H1 (cell line): ENCODE measurements around the gene C19orf25. TPM values are rescaled to one million over a fixed set of nuclear protein-coding genes. Genes with fewer than 3 reads are reported as not detected.

Experiments used
- CTCF ChIA-PET: fragments of 300-600 bp; sonication (Branson Sonifier 250); formaldehyde crosslinking; loops from one replicate; lab custom pipeline; 2021; ENCODE audit not compliant: partially characterized antibody; lab: Charles Lee
- POLR2A ChIA-PET: fragments of 300-600 bp; sonication (Branson Sonifier 250); formaldehyde crosslinking; loops from one replicate; lab custom pipeline; 2021; ENCODE audit warnings: inconsistent platforms; ENCODE audit not compliant: partially characterized antibody; lab: Charles Lee
- DNase-seq, 2 experiments: peaks; one replicate each; pipeline versions ENCODE4 v3.0.0 to v3.0.0-alpha.2; 2010 to 2022; ENCODE audit warnings: low spot score in 2 of 2, low read depth in 1 of 2, mixed read lengths in 1 of 2
- FAIRE-seq: peaks from 2 replicates; lab custom pipeline; 2011; peaks lifted over from hg19 to GRCh38; lab: Jason Lieb, UNC
- H2AFZ ChIP-seq: 2 replicates; pipeline ENCODE4 v1.8.1; 2012; ENCODE audit warnings: low read length, inconsistent platforms
- H2AK5ac ChIP-seq: 2 replicates; pipeline ENCODE4 v1.6.1; 2013; ENCODE audit warnings: low read depth, low read length
- H2BK120ac ChIP-seq: replicated peaks from 2 replicates; pipeline ENCODE3; 2013; ENCODE audit warnings: low read depth, low read length, inconsistent platforms
- H2BK12ac ChIP-seq: 2 replicates; pipeline ENCODE4 v1.6.1; 2013; ENCODE audit warnings: low read depth, low read length
- H2BK15ac ChIP-seq: 2 replicates; pipeline ENCODE4 v1.6.1; 2013; ENCODE audit warnings: low read length
- H2BK20ac ChIP-seq: 2 replicates; pipeline ENCODE4 v1.6.1; 2013; ENCODE audit warnings: low read length
- H2BK5ac ChIP-seq: 2 replicates; pipeline ENCODE4 v1.6.1; 2013; ENCODE audit warnings: low read depth, low read length
- H3K14ac ChIP-seq: 2 replicates; pipeline ENCODE4 v1.6.1; 2013; ENCODE audit warnings: inconsistent platforms; ENCODE audit not compliant: insufficient read length
- H3K18ac ChIP-seq: 2 replicates; pipeline ENCODE4 v1.6.1; 2013; ENCODE audit warnings: low read length; ENCODE audit errors: extremely low read depth
- H3K23ac ChIP-seq: 2 replicates; pipeline ENCODE4 v1.6.1; 2013; ENCODE audit warnings: inconsistent platforms; ENCODE audit not compliant: insufficient read length
- H3K23me2 ChIP-seq: 2 replicates; pipeline ENCODE4 v1.6.1; 2013; ENCODE audit warnings: low read depth, low read length
- H3K27ac ChIP-seq: 2 replicates; pipeline ENCODE4 v1.6.1; 2011; ENCODE audit warnings: low read depth, low read length, inconsistent platforms
- H3K27me3 ChIP-seq, 4 experiments: replicated peaks in 1 of 4; 1 replicate in 1 of 4; 2 replicates in 3 of 4; pipeline versions ENCODE4 v1.6.1 to v1.8.1; 2011 to 2013; ENCODE audit warnings: low read length in 3 of 4, mild to moderate bottlenecking in 3 of 4, inconsistent platforms in 2 of 4, mixed read lengths in 2 of 4, moderate library complexity in 1 of 4; ENCODE audit not compliant: control insufficient read depth in 3 of 4, insufficient read depth in 3 of 4; ENCODE audit errors: extremely low read depth in 1 of 4
- H3K36me3 ChIP-seq, 4 experiments: 2 replicates each; pipeline versions ENCODE4 v1.6.1 to v1.8.1; 2011 to 2013; ENCODE audit warnings: mild to moderate bottlenecking in 4 of 4, low read length in 3 of 4, moderate library complexity in 2 of 4, control low read depth in 1 of 4, inconsistent platforms in 1 of 4; ENCODE audit not compliant: insufficient read depth in 4 of 4, control insufficient read depth in 2 of 4
- H3K4ac ChIP-seq: replicated peaks from 2 replicates; pipeline ENCODE3; 2013; ENCODE audit warnings: low read length, low read depth, mixed read lengths, inconsistent platforms; ENCODE audit not compliant: insufficient read length
- H3K4me1 ChIP-seq, 4 experiments: replicated peaks in 1 of 4; 1 replicate in 1 of 4; 2 replicates in 3 of 4; pipeline versions ENCODE4 v1.6.1 to v1.8.1; 2011 to 2013; ENCODE audit warnings: low read length in 3 of 4, inconsistent platforms in 2 of 4, mixed read lengths in 1 of 4; ENCODE audit not compliant: insufficient read depth in 4 of 4, control insufficient read depth in 3 of 4
- H3K4me2 ChIP-seq, 2 experiments: 2 replicates each; pipeline versions ENCODE4 v1.6.1 to v1.8.1; 2011 to 2013; ENCODE audit warnings: low read depth in 2 of 2, low read length in 2 of 2, control low read depth in 1 of 2, inconsistent platforms in 1 of 2, mild to moderate bottlenecking in 1 of 2; ENCODE audit not compliant: insufficient read depth in 1 of 2
- H3K4me3 ChIP-seq, 4 experiments: fragments of 200-600, 300-600 bp in 1 of 4; sonication (generic), shearing (Covaris generic), sonication (Bioruptor Twin) in 1 of 4; 2 replicates each; pipeline versions ENCODE4 v1.5.1 to v1.8.1; 2011 to 2016; ENCODE audit warnings: low read length in 4 of 4, low read depth in 3 of 4, control low read depth in 2 of 4, inconsistent platforms in 2 of 4, mild to moderate bottlenecking in 2 of 4, mixed read lengths in 1 of 4, moderate library complexity in 1 of 4; ENCODE audit not compliant: insufficient read depth in 2 of 4; ENCODE audit errors: extremely low read depth in 1 of 4
- H3K56ac ChIP-seq: replicated peaks from 2 replicates; pipeline ENCODE3; 2013; ENCODE audit warnings: low read depth, mild to moderate bottlenecking, mixed read lengths, low read length, inconsistent platforms; ENCODE audit not compliant: insufficient read length
- H3K79me1 ChIP-seq: 2 replicates; pipeline ENCODE4 v1.6.1; 2013; ENCODE audit warnings: low read depth, low read length, control low read depth
- H3K79me2 ChIP-seq, 2 experiments: 2 replicates each; pipeline versions ENCODE4 v1.6.1 to v1.8.1; 2012 to 2013; ENCODE audit warnings: low read length in 2 of 2, mild to moderate bottlenecking in 2 of 2, inconsistent platforms in 1 of 2; ENCODE audit not compliant: insufficient read depth in 2 of 2, control insufficient read depth in 1 of 2
- H3K9ac ChIP-seq, 4 experiments: replicated peaks in 1 of 4; 1 replicate in 1 of 4; 2 replicates in 3 of 4; pipeline versions ENCODE4 v1.6.1 to v1.8.1; 2011 to 2013; ENCODE audit warnings: low read depth in 3 of 4, low read length in 3 of 4, control low read depth in 2 of 4, mild to moderate bottlenecking in 2 of 4, moderate library complexity in 2 of 4, inconsistent platforms in 1 of 4; ENCODE audit errors: extremely low read depth in 1 of 4
- H3K9me3 ChIP-seq, 2 experiments: 2 replicates each; pipeline versions ENCODE4 v1.6.1 to v1.8.1; 2012 to 2013; ENCODE audit warnings: mild to moderate bottlenecking in 2 of 2, moderate library complexity in 2 of 2, control low read depth in 1 of 2, inconsistent platforms in 1 of 2, low read depth in 1 of 2, low read length in 1 of 2, mixed read lengths in 1 of 2; ENCODE audit not compliant: insufficient read depth in 2 of 2
- H4K20me1 ChIP-seq, 2 experiments: replicated peaks in 1 of 2; 2 replicates each; pipeline versions ENCODE3 to v1.8.1; 2011 to 2013; ENCODE audit warnings: inconsistent platforms in 2 of 2, low read length in 2 of 2, mild to moderate bottlenecking in 1 of 2; ENCODE audit not compliant: insufficient read depth in 2 of 2, control insufficient read depth in 1 of 2
- H4K5ac ChIP-seq: 2 replicates; pipeline ENCODE4 v1.6.1; 2013; ENCODE audit warnings: low read length, low read depth, mixed read lengths, inconsistent platforms; ENCODE audit not compliant: insufficient read length
- H4K8ac ChIP-seq: 2 replicates; pipeline ENCODE4 v1.8.0; 2013; ENCODE audit warnings: mild to moderate bottlenecking, moderate library complexity, low read length, inconsistent platforms; ENCODE audit not compliant: insufficient read depth; ENCODE audit errors: extremely low read depth
- H4K91ac ChIP-seq: replicated peaks from 2 replicates; pipeline ENCODE3; 2013; ENCODE audit warnings: low read length, mixed read lengths, inconsistent platforms; ENCODE audit not compliant: insufficient read length
- BCL11A ChIP-seq, 2 experiments: IDR thresholded peaks; one replicate each; pipeline ENCODE4 v1.6.1; 2011; ENCODE audit warnings: low read depth in 2 of 2, low read length in 2 of 2, mild to moderate bottlenecking in 2 of 2
- HDAC2 ChIP-seq, 2 experiments: fragments of 300-600 bp in 1 of 2; sonication (generic) in 1 of 2; IDR thresholded peaks; 2 replicates each; pipeline ENCODE4 v1.6.1; 2011 to 2012; ENCODE audit warnings: low read depth in 2 of 2, low read length in 2 of 2, mild to moderate bottlenecking in 2 of 2, moderate library complexity in 2 of 2, borderline replicate concordance in 1 of 2, inconsistent platforms in 1 of 2
- KDM1A ChIP-seq: fragments of 200-600, 300-600 bp; sonication (generic); IDR thresholded peaks from 2 replicates; pipeline ENCODE4 v1.7.1; 2016; ENCODE audit warnings: mild to moderate bottlenecking, low read length, borderline replicate concordance
- POU5F1 ChIP-seq: IDR thresholded peaks from 2 replicates; pipeline ENCODE4 v1.6.1; 2011; ENCODE audit warnings: low read depth, mild to moderate bottlenecking, low read length, moderate library complexity
- SRF ChIP-seq: IDR thresholded peaks from 2 replicates; pipeline ENCODE4 v1.6.1; 2011; ENCODE audit warnings: mild to moderate bottlenecking, low read depth, low read length, moderate library complexity
- WGBS, 2 experiments: shearing (Covaris generic) in 1 of 2; methylation state at CpG; one replicate each; pipeline versions ENCODE4 v1.1.6 to v1.1.7; 2013 to 2015; ENCODE audit warnings: low lambda C conversion rate in 2 of 2, mixed read lengths in 2 of 2, inconsistent platforms in 1 of 2, low coverage in 1 of 2, missing lambda C conversion rate in 1 of 2; ENCODE audit not compliant: insufficient replicate concordance in 2 of 2, insufficient coverage in 1 of 2, insufficient read length in 1 of 2; ENCODE audit errors: extremely low coverage in 1 of 2, missing lambda C conversion rate in 1 of 2; 5-methylcytosine and 5-hydroxymethylcytosine counted together
- polyA plus RNA-seq, 7 experiments: library from polyadenylated mRNA; depleted of rRNA in 3 of 7; stranded (reverse) in 5 of 7; unstranded in 2 of 7; fragments of >200 nt in 5 of 7; fragments of 200-250 nt in 2 of 7; gene quantifications; 1 replicate in 5 of 7; 2 replicates in 1 of 7; 4 replicates in 1 of 7; pipeline versions ENCODE4 v1.2.1 to v1.2.3, GENCODE V29; 2011 to 2013; ENCODE audit warnings: missing spikeins in 2 of 7, mixed read lengths in 2 of 7
- total RNA-seq: library from RNA; stranded (reverse); fragmentation: NEBNext Ultra II Directional; extraction: Animal tissue kit (Norgen Biotek cat#: 25700); gene quantifications from 2 replicates; pipeline ENCODE4 v1.2.1, GENCODE V29; 2021
- TF ChIP-seq, protein P1 (sequence below): IDR thresholded peaks from 2 replicates; pipeline ENCODE4 v1.6.1; 2012; ENCODE audit warnings: inconsistent platforms

C19orf25 gene
- total and polyA plus RNA-seq, 2 of the 8 experiments (the other 6 are each of a cell fraction or from before 2014, with no cell fraction given), result 41.3 to 67.4 TPM

- TF ChIP-seq, protein P1, sequence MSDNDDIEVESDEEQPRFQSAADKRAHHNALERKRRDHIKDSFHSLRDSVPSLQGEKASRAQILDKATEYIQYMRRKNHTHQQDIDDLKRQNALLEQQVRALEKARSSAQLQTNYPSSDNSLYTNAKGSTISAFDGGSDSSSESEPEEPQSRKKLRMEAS, result peak; percentile 44; the same call in 1 of the 2 replicates
- TF ChIP-seq SRF, result no peak
- no peak for TF ChIP-seq BCL11A (IDR thresholded peaks at IDR 0.05; ENCODE audit: low read depth in 2 of 2, low read length in 2 of 2)
- peak; percentile 94 for TF ChIP-seq KDM1A
- TF ChIP-seq POU5F1, result no peak
- TF ChIP-seq HDAC2 (IDR thresholded peaks at IDR 0.05; ENCODE audit: borderline replicate concordance in 1 of 2, low read depth in 2 of 2, low read length in 2 of 2), result 0 out of 4 replicates have a peak, but pooled peaks of 1 of the 2 experiments have one; percentile 40
- TF ChIP-seq, all 59 proteins: peak for 3
- CTCF ChIA-PET, result interaction anchor here (1.0 to 1.2 kb wide), 3 partner anchors 14 to 58 kb away, joined by 3 to 5 read pairs (median 4); no protein-coding TSS in a partner anchor
- no peaks in the 10 kb centered on the region for H3K79me2 ChIP-seq
- FAIRE-seq (no peak), DNase-seq (no peak)
- no peak overlapping the region; the same call in 1 of the 2 replicates for H3K18ac ChIP-seq
- H3K27me3 ChIP-seq, result peaks cover 34 to 59% (median 55%) of the 10 kb centered on the region in 4 experiments
- H2AK5ac ChIP-seq, result 0 out of 2 replicates have a peak overlapping the region, but pooled peaks have one; percentile 53
- H3K14ac ChIP-seq, result no peak overlapping the region
- POLR2A ChIA-PET, result interaction anchor here (1.0 to 9.4 kb wide), 6 partner anchors 9 to 424 kb away, joined by 3 to 109 read pairs (median 6); partner anchors contain the start of gene CIRBP
- H2BK120ac ChIP-seq, result no peak overlapping the region
- H3K79me1 ChIP-seq, result no peaks in the 10 kb centered on the region
- no peaks in the 10 kb centered on the region for H3K9me3 ChIP-seq
- H3K4ac ChIP-seq, result no peak overlapping the region
- WGBS, 2 experiments, result 79% methylated on average over 21 of the region's 22 CpGs; no CpG with 5 or more reads in 1 of the 2 experiments
- H3K23me2 ChIP-seq, result peaks cover 7% of the 10 kb centered on the region; the same call in 1 of the 2 replicates
- H2BK12ac ChIP-seq, result peak overlapping the region; percentile 85; the same call in 1 of the 2 replicates
- H4K91ac ChIP-seq, result peak overlapping the region; percentile 76
- H4K8ac ChIP-seq, result peak overlapping the region; percentile 78; the same call in 1 of the 2 replicates
- H2BK15ac ChIP-seq, result peak overlapping the region; percentile 95
- H3K36me3 ChIP-seq, result no peaks in the 10 kb centered on the region
- H3K9ac ChIP-seq, result no peak overlapping the region; a peak in 2 of 7 replicates
- no peak overlapping the region for H2BK5ac ChIP-seq
- H3K27ac ChIP-seq, result no peak overlapping the region
- H4K5ac ChIP-seq, result peak overlapping the region; percentile 25
- peaks cover 0 to 37% (median 28%) of the 10 kb centered on the region in 4 experiments; a peak in 6 of 7 replicates for H3K4me1 ChIP-seq
- H3K4me2 ChIP-seq, result peak overlapping the region; percentile 49 to 55
- no peak overlapping the region for H3K23ac ChIP-seq
- H3K4me3 ChIP-seq, result peak overlapping the region in 2 of 4 experiments; percentile 43 to 60; a peak in 4 of 8 replicates
- no peak overlapping the region for H2AFZ ChIP-seq
- H3K56ac ChIP-seq, result no peak overlapping the region
- 0 out of 2 replicates have a peak overlapping the region, but pooled peaks have one; percentile 61 for H2BK20ac ChIP-seq
- peaks cover 13 to 14% of the 10 kb centered on the region in 2 experiments for H4K20me1 ChIP-seq
These were observed 28.0 kb downstream of the C19orf25 start for GRCh38 chr19:1450735-1451731.
